Measurements from ENCODE around the gene SIRPB1.

- TF ChIP-seq POLR2A (IDR thresholded peaks at IDR 0.05), result no peak
- no peak for TF ChIP-seq CTCF (IDR thresholded peaks at IDR 0.05)
Measured at GRCh38 chr20:1664911-1665310, 45.1 kb upstream of the SIRPB1 start.
